Endothelial cell (in vitro differentiated cells): Measurements from ENCODE around the gene MYRF. TPM values are rescaled to one million over a fixed set of nuclear protein-coding genes. Genes with fewer than 3 reads are reported as not detected.

ENCODE experiments used
- DNase-seq: peaks from one replicate; pipeline ENCODE4 v3.0.0; 2021; ENCODE audit warnings: low spot score
- H3K27ac Mint-ChIP-seq: one replicate; pipeline ENCODE4 v1.8.0; 2021; ENCODE audit warnings: mixed read lengths, inconsistent platforms; ENCODE audit not compliant: unreplicated experiment
- H3K27me3 Mint-ChIP-seq: one replicate; pipeline ENCODE4 v1.8.0; 2021; ENCODE audit warnings: mild to moderate bottlenecking, moderate library complexity, mixed read lengths, inconsistent platforms; ENCODE audit not compliant: unreplicated experiment
- H3K36me3 Mint-ChIP-seq: one replicate; pipeline ENCODE4 v1.8.0; 2021; ENCODE audit warnings: mild to moderate bottlenecking, low read depth, mixed read lengths, inconsistent platforms; ENCODE audit not compliant: unreplicated experiment
- H3K4me1 Mint-ChIP-seq: one replicate; pipeline ENCODE4 v1.8.0; 2021; ENCODE audit warnings: mild to moderate bottlenecking, mixed read lengths, inconsistent platforms; ENCODE audit not compliant: unreplicated experiment
- H3K4me3 Mint-ChIP-seq: one replicate; pipeline ENCODE4 v1.8.0; 2021; ENCODE audit warnings: mild to moderate bottlenecking, mixed read lengths, inconsistent platforms; ENCODE audit not compliant: unreplicated experiment
- H3K9me3 Mint-ChIP-seq: one replicate; pipeline ENCODE4 v1.8.0; 2021; ENCODE audit warnings: mixed read lengths, inconsistent platforms; ENCODE audit not compliant: unreplicated experiment
- total RNA-seq: library from RNA; stranded (reverse); fragmentation: NEBNext Ultra II Directional; extraction: Animal tissue kit (Norgen Biotek cat#: 25700); gene quantifications from one replicate; pipeline ENCODE4 v1.2.1, GENCODE V29; 2021; ENCODE audit not compliant: unreplicated experiment
- TF ChIP-seq, protein P1 (sequence below): fragments of 200-600 bp; sonication (generic); IDR thresholded peaks from one replicate; pipeline ENCODE4 v1.5.0; 2021; ENCODE audit warnings: antibody characterized with exemption; ENCODE audit not compliant: unreplicated experiment

MYRF gene
- total RNA-seq, 1 donor from 2014 or later, result 1.5 TPM

- peak overlapping the region; percentile 98 for H3K27ac Mint-ChIP-seq
- DNase-seq, result peak; percentile 95
- H3K27me3 Mint-ChIP-seq, result peaks cover 21% of the 10 kb centered on the region
- TF ChIP-seq, protein P1, sequence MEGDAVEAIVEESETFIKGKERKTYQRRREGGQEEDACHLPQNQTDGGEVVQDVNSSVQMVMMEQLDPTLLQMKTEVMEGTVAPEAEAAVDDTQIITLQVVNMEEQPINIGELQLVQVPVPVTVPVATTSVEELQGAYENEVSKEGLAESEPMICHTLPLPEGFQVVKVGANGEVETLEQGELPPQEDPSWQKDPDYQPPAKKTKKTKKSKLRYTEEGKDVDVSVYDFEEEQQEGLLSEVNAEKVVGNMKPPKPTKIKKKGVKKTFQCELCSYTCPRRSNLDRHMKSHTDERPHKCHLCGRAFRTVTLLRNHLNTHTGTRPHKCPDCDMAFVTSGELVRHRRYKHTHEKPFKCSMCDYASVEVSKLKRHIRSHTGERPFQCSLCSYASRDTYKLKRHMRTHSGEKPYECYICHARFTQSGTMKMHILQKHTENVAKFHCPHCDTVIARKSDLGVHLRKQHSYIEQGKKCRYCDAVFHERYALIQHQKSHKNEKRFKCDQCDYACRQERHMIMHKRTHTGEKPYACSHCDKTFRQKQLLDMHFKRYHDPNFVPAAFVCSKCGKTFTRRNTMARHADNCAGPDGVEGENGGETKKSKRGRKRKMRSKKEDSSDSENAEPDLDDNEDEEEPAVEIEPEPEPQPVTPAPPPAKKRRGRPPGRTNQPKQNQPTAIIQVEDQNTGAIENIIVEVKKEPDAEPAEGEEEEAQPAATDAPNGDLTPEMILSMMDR, result no peak
- peaks cover 16% of the 10 kb centered on the region for H3K4me1 Mint-ChIP-seq
- H3K36me3 Mint-ChIP-seq, result peaks cover 22% of the 10 kb centered on the region
- H3K4me3 Mint-ChIP-seq, result peak overlapping the region; percentile 98
- no peaks in the 10 kb centered on the region for H3K9me3 Mint-ChIP-seq
Observed at GRCh38 chr11:61814958-61815789, 62.7 kb downstream of the MYRF start.

DNA sequence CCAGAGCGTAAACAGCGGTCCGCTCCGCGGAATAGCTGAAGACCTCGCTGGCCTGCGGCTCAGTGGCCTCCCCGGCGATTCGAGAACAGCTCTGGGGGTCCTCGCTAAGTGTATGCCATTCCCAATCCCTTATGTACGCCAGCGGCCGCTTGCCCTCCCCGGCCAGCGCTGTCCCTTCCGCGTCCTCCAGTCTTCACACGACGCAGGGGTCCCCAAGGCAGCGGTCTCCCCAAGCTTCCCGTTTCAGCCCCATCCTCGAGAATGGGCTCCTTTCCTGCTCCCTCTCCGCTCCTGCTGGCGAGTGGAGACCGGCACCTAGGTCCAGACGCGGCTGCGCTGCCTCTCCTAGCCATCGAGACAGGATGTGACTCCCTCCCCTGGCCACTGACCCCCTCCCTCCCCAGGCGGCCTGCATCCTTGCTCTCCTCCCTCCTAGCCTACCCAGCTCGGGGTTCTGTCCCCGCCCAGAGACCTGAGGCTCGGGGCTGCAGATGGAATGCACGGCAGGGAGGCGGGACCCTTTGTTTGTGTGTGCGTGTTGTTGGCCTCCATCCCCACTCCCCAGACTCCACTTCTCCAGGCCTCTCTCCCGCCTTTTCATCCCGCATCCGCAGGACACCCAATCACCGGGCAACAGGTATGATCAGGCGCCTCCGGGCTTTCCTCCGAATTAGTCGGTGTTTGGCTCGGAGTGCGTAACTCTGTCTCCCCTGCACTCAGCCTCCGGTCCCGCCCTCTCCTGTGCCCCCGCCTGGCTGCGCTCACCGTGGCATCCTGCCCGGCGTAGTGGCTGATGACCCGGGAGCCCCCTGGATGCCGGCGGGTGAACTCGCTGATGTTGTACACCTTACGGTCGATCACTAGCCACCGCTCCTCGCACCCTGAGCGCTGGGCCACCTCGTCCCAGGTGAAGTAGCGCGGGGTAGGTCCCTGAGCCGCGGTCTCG, 63.6 kb downstream of the MYRF start:
- H3K4me1 Mint-ChIP-seq, result peaks cover 16% of the 10 kb centered on the region
- H3K36me3 Mint-ChIP-seq, result peaks cover 17% of the 10 kb centered on the region
- TF ChIP-seq, protein P1, result no peak
- DNase-seq, result peak; percentile 70
- no peaks in the 10 kb centered on the region for H3K9me3 Mint-ChIP-seq
- H3K4me3 Mint-ChIP-seq, result peak overlapping the region; percentile 98
- H3K27ac Mint-ChIP-seq, result peak overlapping the region; percentile 98
- peaks cover 18% of the 10 kb centered on the region for H3K27me3 Mint-ChIP-seq

- H3K4me3 Mint-ChIP-seq, result peak within 1 kb of the TSS; percentile 98
- peaks cover 14% of the 10 kb centered on the region for H3K36me3 Mint-ChIP-seq
- peak; percentile 99 for DNase-seq
- H3K27me3 Mint-ChIP-seq, result peaks cover 16% of the 10 kb centered on the region
- TF ChIP-seq, protein P1, result peak; percentile 57
- H3K4me1 Mint-ChIP-seq, result peaks cover 16% of the 10 kb centered on the region
- H3K27ac Mint-ChIP-seq, result peak within 1 kb of the TSS; percentile 98
- no peaks in the 10 kb centered on the region for H3K9me3 Mint-ChIP-seq
Observed at GRCh38 chr11:61816736-61817455, 64.5 kb downstream of the MYRF start, which contains the start of gene FADS1. FADS1 (minus strand) TSS chr11:61817003; CDS start chr11:61816929, 74 bp downstream.

DNA sequence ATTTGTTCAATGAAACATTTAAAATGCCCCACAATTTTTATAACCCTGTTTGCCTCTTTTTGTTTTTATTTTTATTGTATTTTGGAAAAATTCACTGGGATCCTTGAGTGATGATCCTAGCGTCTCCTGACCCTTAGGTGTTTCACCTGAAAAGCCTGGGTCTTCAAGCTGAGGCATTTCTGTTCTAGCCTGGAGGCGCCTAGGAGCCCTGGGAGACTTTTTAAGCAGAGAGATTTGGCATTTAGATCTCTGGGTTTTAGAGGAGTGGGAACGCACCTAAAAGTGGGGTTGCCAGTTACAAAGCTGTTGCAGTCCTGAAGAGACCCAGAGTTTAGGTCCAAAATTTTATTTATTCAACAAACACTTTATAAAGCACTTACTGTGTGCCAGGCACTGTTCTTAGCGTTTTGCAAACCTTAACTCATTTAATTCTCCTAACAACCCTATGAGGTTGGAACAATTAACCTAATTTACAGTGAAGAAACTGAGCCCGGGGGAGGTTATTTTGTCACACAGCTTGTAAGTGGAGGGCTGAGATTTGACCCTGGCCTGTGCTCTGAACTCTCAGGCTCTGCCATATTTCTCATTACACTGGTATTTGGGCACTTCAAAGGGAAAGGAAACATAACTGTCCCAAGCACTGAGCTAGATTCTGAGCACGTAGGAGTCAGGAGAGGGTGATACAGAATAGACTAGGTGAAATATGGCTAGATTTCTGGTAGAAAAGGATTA, 65.2 kb downstream of the MYRF start:
- Mint-ChIP-seq H3K27me3 (peaks cover 16% of the 10 kb centered on the region), H3K27ac (peak overlapping the region; percentile 61), H3K4me3 (peak overlapping the region; percentile 90), H3K9me3 (no peaks in the 10 kb centered on the region), H3K4me1 (peaks cover 16% of the 10 kb centered on the region), H3K36me3 (peaks cover 9% of the 10 kb centered on the region)
- TF ChIP-seq, protein P1, result no peak
- DNase-seq, result no peak
